ENCODE results near the gene SLC33A1. TPM values are rescaled to one million over a fixed set of nuclear protein-coding genes. Genes with fewer than 3 reads are reported as not detected.
A peak's percentile ranks its signal among the peaks of the same experiment; 100 is the strongest.

The SLC33A1 gene
- total and polyA plus RNA-seq, 2 of the 13 experiments (the other 11 are each of a cell fraction or from before 2014, with no cell fraction given): 20.0 to 32.1 TPM

DNA sequence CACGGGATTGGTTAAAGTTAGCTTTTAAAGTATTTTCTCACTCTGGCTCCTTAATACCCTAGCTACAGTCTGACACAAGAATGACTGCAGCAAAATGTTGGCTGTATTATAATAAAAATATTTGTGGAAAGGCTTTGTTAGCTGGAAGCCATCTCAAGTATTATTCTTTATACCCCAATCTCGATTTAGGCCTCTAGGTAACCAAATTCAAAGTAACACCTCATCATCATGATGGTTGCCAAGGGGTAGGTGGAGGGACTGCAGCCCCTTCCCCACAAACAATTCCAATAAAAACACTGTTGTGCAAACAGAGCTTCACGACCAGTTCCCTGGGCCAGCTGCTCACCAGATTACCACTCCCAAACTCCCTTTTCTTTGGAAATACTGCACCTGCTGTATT is 15.5 kb upstream of the SLC33A1 start:
- Histone ChIP-seq H3K4me1 (ENCODE audit: insufficient read depth, low read length) (peaks cover 44% of the 10 kb centered on the region), H3K27ac (ENCODE audit: extremely low read length, insufficient read depth, low read length) (peak overlapping the region; percentile 81), H4K20me1 (ENCODE audit: insufficient read depth, low read length) (peaks cover 4% of the 10 kb centered on the region; the same call in 1 of the 2 replicates), H3K4me2 (ENCODE audit: low read depth, low read length) (peak overlapping the region; percentile 95), H3K27me3 (ENCODE audit: control insufficient read depth in 1 of 2, insufficient read depth in 2 of 2, low read length in 2 of 2) (no peaks in the 10 kb centered on the region; a peak in 1 of 5 replicates), H3K4me3 (replicated peaks in 1 of 3; ENCODE audit: insufficient read depth in 1 of 3, low read depth in 2 of 3, low read length in 3 of 3) (peak overlapping the region; percentile 33 to 72 (median 71)), H3K9ac (ENCODE audit: insufficient read depth, low read depth, low read length) (peak overlapping the region; percentile 77), H3K36me3 (replicated peaks in 1 of 2; ENCODE audit: control insufficient read depth in 1 of 2, insufficient read depth in 2 of 2, low read length in 2 of 2) (no peaks in the 10 kb centered on the region), H3K79me2 (ENCODE audit: insufficient read depth, low read length) (peaks cover 40% of the 10 kb centered on the region), H2AFZ (ENCODE audit: low read length) (peak overlapping the region; percentile 94), H3K9me3 (ENCODE audit: low read length) (no peaks in the 10 kb centered on the region)
- intact Hi-C loops (cut with micrococcal nuclease; ENCODE audit: unreplicated experiment) (loop anchor here (1.0 to 10.0 kb wide), 5 partner anchors 15 to 515 kb away; partner anchors contain the start of genes C3orf33 and SLC33A1), in situ Hi-C loops (cut with HindIII; ENCODE audit: extremely low pct_ligation_motif_present, low pct_unique_long_range_greater_than_20kb) (loop anchor here (10.0 kb wide), 1 partner anchor 515 kb away; no protein-coding TSS in a partner anchor)
- FAIRE-seq: no peak
- BruUV-seq (replicated peaks): TSS peak; percentile 96
- POLR2A ChIA-PET: interaction anchor here (0.7 to 3.3 kb wide), 7 partner anchors 7 to 132 kb away, joined by 3 to 32 read pairs (median 6); partner anchors contain the start of genes C3orf33 and SLC33A1
- no peak for DNase-seq (ENCODE audit: low spot score)
- WGBS (ENCODE audit: low lambda C conversion rate): 0% methylated on average over 3 of the region's 3 CpGs
- CTCF ChIA-PET (ENCODE audit: low intra/inter-chr PET ratio, low total read pairs): no interaction called here
- no peak; the same call in 1 of the 3 replicates for ATAC-seq
- TF ChIP-seq ZNF761 (CRISPR knock-in tag; conservative IDR thresholded peaks at IDR 0.05) (no peak), ZNF383 (CRISPR knock-in tag; IDR thresholded peaks at IDR 0.05; ENCODE audit: borderline replicate concordance) (no peak), RBAK (CRISPR knock-in tag; IDR thresholded peaks at IDR 0.05) (no peak), SMYD3 (CRISPR knock-in tag; IDR thresholded peaks at IDR 0.05) (no peak), MIER2 (CRISPR knock-in tag; IDR thresholded peaks at IDR 0.05) (no peak), YEATS2 (CRISPR knock-in tag; IDR thresholded peaks at IDR 0.05; ENCODE audit: borderline replicate concordance) (no peak), NR2F6 (IDR thresholded peaks at IDR 0.05) (no peak), NR2F6 (CRISPR knock-in tag; IDR thresholded peaks at IDR 0.05) (no peak), RARG (CRISPR knock-in tag; IDR thresholded peaks at IDR 0.05; ENCODE audit: low read depth) (no peak), HOXA5 (CRISPR knock-in tag; IDR thresholded peaks at IDR 0.05) (no peak)
- TF ChIP-seq, protein P1, sequence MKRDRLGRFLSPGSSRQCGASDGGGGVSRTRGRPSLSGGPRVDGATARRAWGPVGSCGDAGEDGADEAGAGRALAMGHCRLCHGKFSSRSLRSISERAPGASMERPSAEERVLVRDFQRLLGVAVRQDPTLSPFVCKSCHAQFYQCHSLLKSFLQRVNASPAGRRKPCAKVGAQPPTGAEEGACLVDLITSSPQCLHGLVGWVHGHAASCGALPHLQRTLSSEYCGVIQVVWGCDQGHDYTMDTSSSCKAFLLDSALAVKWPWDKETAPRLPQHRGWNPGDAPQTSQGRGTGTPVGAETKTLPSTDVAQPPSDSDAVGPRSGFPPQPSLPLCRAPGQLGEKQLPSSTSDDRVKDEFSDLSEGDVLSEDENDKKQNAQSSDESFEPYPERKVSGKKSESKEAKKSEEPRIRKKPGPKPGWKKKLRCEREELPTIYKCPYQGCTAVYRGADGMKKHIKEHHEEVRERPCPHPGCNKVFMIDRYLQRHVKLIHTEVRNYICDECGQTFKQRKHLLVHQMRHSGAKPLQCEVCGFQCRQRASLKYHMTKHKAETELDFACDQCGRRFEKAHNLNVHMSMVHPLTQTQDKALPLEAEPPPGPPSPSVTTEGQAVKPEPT (CRISPR knock-in tag; IDR thresholded peaks at IDR 0.05; ENCODE audit: low read depth): no peak
- TF ChIP-seq, protein P2, sequence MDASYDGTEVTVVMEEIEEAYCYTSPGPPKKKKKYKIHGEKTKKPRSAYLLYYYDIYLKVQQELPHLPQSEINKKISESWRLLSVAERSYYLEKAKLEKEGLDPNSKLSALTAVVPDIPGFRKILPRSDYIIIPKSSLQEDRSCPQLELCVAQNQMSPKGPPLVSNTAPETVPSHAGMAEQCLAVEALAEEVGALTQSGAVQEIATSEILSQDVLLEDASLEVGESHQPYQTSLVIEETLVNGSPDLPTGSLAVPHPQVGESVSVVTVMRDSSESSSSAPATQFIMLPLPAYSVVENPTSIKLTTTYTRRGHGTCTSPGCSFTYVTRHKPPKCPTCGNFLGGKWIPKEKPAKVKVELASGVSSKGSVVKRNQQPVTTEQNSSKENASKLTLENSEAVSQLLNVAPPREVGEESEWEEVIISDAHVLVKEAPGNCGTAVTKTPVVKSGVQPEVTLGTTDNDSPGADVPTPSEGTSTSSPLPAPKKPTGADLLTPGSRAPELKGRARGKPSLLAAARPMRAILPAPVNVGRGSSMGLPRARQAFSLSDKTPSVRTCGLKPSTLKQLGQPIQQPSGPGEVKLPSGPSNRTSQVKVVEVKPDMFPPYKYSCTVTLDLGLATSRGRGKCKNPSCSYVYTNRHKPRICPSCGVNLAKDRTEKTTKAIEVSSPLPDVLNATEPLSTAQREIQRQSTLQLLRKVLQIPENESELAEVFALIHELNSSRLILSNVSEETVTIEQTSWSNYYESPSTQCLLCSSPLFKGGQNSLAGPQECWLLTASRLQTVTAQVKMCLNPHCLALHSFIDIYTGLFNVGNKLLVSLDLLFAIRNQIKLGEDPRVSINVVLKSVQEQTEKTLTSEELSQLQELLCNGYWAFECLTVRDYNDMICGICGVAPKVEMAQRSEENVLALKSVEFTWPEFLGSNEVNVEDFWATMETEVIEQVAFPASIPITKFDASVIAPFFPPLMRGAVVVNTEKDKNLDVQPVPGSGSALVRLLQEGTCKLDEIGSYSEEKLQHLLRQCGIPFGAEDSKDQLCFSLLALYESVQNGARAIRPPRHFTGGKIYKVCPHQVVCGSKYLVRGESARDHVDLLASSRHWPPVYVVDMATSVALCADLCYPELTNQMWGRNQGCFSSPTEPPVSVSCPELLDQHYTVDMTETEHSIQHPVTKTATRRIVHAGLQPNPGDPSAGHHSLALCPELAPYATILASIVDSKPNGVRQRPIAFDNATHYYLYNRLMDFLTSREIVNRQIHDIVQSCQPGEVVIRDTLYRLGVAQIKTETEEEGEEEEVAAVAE (CRISPR knock-in tag; IDR thresholded peaks at IDR 0.05; ENCODE audit: borderline replicate concordance): no peak
- TF ChIP-seq, protein P3, sequence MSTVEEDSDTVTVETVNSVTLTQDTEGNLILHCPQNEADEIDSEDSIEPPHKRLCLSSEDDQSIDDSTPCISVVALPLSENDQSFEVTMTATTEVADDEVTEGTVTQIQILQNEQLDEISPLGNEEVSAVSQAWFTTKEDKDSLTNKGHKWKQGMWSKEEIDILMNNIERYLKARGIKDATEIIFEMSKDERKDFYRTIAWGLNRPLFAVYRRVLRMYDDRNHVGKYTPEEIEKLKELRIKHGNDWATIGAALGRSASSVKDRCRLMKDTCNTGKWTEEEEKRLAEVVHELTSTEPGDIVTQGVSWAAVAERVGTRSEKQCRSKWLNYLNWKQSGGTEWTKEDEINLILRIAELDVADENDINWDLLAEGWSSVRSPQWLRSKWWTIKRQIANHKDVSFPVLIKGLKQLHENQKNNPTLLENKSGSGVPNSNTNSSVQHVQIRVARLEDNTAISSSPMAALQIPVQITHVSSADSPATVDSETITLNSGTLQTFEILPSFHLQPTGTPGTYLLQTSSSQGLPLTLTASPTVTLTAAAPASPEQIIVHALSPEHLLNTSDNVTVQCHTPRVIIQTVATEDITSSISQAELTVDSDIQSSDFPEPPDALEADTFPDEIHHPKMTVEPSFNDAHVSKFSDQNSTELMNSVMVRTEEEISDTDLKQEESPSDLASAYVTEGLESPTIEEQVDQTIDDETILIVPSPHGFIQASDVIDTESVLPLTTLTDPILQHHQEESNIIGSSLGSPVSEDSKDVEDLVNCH (CRISPR knock-in tag; IDR thresholded peaks at IDR 0.05): no peak
- TF ChIP-seq, protein P4, sequence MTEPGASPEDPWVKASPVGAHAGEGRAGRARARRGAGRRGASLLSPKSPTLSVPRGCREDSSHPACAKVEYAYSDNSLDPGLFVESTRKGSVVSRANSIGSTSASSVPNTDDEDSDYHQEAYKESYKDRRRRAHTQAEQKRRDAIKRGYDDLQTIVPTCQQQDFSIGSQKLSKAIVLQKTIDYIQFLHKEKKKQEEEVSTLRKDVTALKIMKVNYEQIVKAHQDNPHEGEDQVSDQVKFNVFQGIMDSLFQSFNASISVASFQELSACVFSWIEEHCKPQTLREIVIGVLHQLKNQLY (CRISPR knock-in tag; IDR thresholded peaks at IDR 0.05): no peak
- TF ChIP-seq, protein P5, sequence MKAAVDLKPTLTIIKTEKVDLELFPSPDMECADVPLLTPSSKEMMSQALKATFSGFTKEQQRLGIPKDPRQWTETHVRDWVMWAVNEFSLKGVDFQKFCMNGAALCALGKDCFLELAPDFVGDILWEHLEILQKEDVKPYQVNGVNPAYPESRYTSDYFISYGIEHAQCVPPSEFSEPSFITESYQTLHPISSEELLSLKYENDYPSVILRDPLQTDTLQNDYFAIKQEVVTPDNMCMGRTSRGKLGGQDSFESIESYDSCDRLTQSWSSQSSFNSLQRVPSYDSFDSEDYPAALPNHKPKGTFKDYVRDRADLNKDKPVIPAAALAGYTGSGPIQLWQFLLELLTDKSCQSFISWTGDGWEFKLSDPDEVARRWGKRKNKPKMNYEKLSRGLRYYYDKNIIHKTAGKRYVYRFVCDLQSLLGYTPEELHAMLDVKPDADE (CRISPR knock-in tag; IDR thresholded peaks at IDR 0.05): no peak
